Measurements from ENCODE around the gene MAPKAPK2.

The MAPKAPK2 gene

DNA sequence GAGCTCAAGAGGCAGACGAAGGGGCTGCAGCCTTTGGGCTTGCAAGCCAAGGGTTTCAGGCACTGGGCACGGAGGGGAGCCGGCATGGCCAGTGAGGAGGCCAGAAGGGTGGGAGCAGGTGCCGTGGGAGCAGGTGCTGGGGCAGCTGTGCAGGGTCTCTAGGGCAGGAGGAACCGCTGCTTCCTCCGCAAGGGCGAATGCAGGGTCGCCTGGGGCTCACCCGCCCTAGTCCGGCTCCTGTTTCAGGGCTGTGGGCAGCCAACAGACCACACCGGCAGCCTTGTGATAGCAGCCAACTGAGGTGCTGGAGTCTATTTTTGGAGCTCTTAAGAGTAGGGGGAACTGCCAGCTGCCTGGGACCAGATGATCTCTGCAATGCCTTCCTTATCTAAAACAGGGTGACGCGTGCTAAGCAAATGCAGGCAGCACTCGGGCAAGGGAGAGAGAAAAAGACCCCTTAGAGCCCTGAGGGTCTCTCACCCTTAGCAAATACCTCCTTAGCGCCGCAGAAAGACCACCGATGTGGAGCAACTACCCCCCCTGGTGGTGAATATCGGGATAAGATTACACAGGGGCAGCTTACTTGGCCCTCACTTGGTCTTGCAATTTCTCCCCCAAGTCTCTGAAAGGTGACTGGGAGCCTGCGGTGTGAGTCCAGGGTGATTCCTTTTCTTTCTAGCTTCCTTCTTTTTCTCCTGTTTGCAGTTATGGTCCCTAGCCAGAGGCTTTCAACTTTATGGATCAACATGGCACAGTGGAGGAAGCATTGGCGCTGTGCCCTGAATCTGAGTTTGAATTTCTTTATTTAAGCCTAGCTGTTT, 20.7 kb upstream of the MAPKAPK2 start:
- Histone ChIP-seq H2BK12ac (ENCODE audit: low read length) (no peak overlapping the region), H3K36me3 (replicated peaks in 1 of 2; ENCODE audit: control insufficient read depth in 2 of 2, insufficient read depth in 2 of 2, low read length in 2 of 2) (no peaks in the 10 kb centered on the region), H3K14ac (ENCODE audit: low read length) (no peak overlapping the region), H3K4me1 (ENCODE audit: control insufficient read depth in 2 of 2, insufficient read depth in 1 of 2, low read depth in 1 of 2, low read length in 2 of 2) (peaks cover 6 to 7% of the 10 kb centered on the region in 2 donors), H3K9me3 (replicated peaks in 1 of 2; ENCODE audit: control insufficient read depth in 2 of 2, insufficient read depth in 1 of 2, low read depth in 1 of 2, low read length in 2 of 2) (no peaks in the 10 kb centered on the region), H3K18ac (ENCODE audit: low read length) (peak overlapping the region; percentile 39), H2BK120ac (ENCODE audit: low read depth, low read length) (no peak overlapping the region), H2BK5ac (ENCODE audit: low read length) (no peak overlapping the region), H2AK5ac (ENCODE audit: low read depth, low read length) (peak overlapping the region; percentile 44), H3K4me3 (ENCODE audit: low read length in 2 of 2) (peak overlapping the region in 1 of 2 donors; percentile 28), H2AFZ (ENCODE audit: low read length) (peak overlapping the region; percentile 81), H3K23ac (ENCODE audit: low read depth, low read length, poor library complexity) (no peak overlapping the region), H3K27me3 (ENCODE audit: control insufficient read depth in 3 of 3, insufficient read depth in 3 of 3, low read depth in 1 of 3, low read length in 3 of 3) (peaks cover 0 to 74% (median 3%) of the 10 kb centered on the region in 3 experiments), H4K91ac (ENCODE audit: low read depth, low read length, poor library complexity) (no peak overlapping the region), H2BK15ac (ENCODE audit: low read length) (peak overlapping the region; percentile 25), H3K27ac (replicated peaks; ENCODE audit: low read length) (no peak overlapping the region), H3K4me2 (ENCODE audit: insufficient read depth, low read length, poor library complexity, severe bottlenecking) (peak overlapping the region; percentile 61), H3K79me1 (ENCODE audit: low read depth, low read length) (no peaks in the 10 kb centered on the region), H3K9ac (ENCODE audit: low read depth, low read length, poor library complexity) (peak overlapping the region; percentile 71), H4K8ac (ENCODE audit: low read depth, low read length) (no peak overlapping the region), H3K4ac (ENCODE audit: low read length) (peak overlapping the region; percentile 90)
- no CpG with 5 or more reads among the region's 20 CpGs for WGBS, 2 donors (ENCODE audit: extremely low coverage in 2 of 2, insufficient read length in 2 of 2, insufficient replicate concordance in 1 of 2)
- peak; percentile 89 for DNase-seq (ENCODE audit: low spot score)

DNA sequence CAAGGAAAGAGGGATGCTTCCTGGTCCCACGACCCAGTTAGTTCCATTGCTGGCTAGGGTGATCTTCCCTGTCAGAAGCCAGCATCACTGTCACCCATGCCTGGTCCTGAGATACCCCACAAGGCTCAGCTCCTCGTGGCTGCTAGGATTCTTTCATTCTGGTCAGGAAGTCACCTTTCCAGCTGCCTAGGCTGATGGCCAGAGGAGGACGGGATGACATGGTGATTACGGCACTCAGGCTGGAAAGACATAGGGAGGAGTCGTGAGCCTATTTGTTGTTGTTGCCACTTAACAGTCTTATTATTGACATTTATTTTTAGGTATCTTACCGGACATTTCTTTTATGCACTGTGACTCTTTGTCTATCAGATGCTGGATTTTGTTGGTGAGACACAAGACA, 20.0 kb upstream of the MAPKAPK2 start:
- no peak for DNase-seq (ENCODE audit: low spot score)
- Histone ChIP-seq H4K8ac (ENCODE audit: low read depth, low read length) (no peak overlapping the region), H2AFZ (ENCODE audit: low read length) (no peak overlapping the region), H3K23ac (ENCODE audit: low read depth, low read length, poor library complexity) (peak overlapping the region; percentile 57), H2BK120ac (ENCODE audit: low read depth, low read length) (no peak overlapping the region), H3K4me1 (ENCODE audit: control insufficient read depth in 2 of 2, insufficient read depth in 1 of 2, low read depth in 1 of 2, low read length in 2 of 2) (peaks cover 3 to 6% of the 10 kb centered on the region in 2 donors), H3K27ac (replicated peaks; ENCODE audit: low read length) (no peak overlapping the region), H4K91ac (ENCODE audit: low read depth, low read length, poor library complexity) (peak overlapping the region; percentile 22), H3K18ac (ENCODE audit: low read length) (no peak overlapping the region), H3K4me2 (ENCODE audit: insufficient read depth, low read length, poor library complexity, severe bottlenecking) (no peak overlapping the region), H2BK12ac (ENCODE audit: low read length) (no peak overlapping the region), H3K9me3 (replicated peaks in 1 of 2; ENCODE audit: control insufficient read depth in 2 of 2, insufficient read depth in 1 of 2, low read depth in 1 of 2, low read length in 2 of 2) (no peaks in the 10 kb centered on the region), H3K4me3 (ENCODE audit: low read length in 2 of 2) (no peak overlapping the region), H3K36me3 (replicated peaks in 1 of 2; ENCODE audit: control insufficient read depth in 2 of 2, insufficient read depth in 2 of 2, low read length in 2 of 2) (no peaks in the 10 kb centered on the region), H3K4ac (ENCODE audit: low read length) (peak overlapping the region; percentile 90), H2BK5ac (ENCODE audit: low read length) (peak overlapping the region; percentile 77), H3K14ac (ENCODE audit: low read length) (no peak overlapping the region), H3K27me3 (ENCODE audit: control insufficient read depth in 3 of 3, insufficient read depth in 3 of 3, low read depth in 1 of 3, low read length in 3 of 3) (peaks cover 0 to 78% (median 3%) of the 10 kb centered on the region in 3 experiments), H2AK5ac (ENCODE audit: low read depth, low read length) (peak overlapping the region; percentile 44), H3K9ac (ENCODE audit: low read depth, low read length, poor library complexity) (no peak overlapping the region), H2BK15ac (ENCODE audit: low read length) (no peak overlapping the region), H3K79me1 (ENCODE audit: low read depth, low read length) (no peaks in the 10 kb centered on the region)
- no CpG with 5 or more reads among the region's 6 CpGs for WGBS, 2 donors (ENCODE audit: extremely low coverage in 2 of 2, insufficient read length in 2 of 2, insufficient replicate concordance in 1 of 2)

DNA sequence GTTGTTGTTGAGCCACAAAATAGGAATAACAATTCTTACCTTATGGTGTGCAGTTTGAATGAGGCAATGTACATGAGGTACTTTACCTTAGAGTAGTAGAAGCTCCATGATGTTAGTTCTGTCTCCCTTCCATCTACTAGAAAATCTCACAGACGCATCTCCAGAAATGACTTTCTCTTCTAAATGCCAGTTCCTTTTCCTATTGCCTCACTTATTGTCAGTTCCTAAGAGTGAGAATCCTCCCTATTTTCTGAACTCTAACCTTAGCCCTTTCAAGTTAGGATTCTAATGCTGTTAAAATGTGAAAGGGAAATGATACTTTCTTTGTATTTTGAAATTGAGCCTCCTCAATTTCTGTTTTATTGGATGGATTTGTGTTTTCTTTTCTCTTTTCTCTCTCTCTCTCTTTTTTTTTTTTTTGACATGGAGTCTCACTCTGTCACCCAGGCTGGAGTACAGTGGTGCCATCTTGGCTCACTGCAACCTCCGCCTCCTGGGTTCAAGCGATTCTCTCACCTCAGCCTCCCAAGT, 18.6 kb upstream of the MAPKAPK2 start:
- H2AK5ac ChIP-seq (ENCODE audit: low read depth, low read length) = no peak overlapping the region
- H4K91ac ChIP-seq (ENCODE audit: low read depth, low read length, poor library complexity) = no peak overlapping the region
- H3K9ac ChIP-seq (ENCODE audit: low read depth, low read length, poor library complexity) = no peak overlapping the region
- no peak overlapping the region for H3K4me2 ChIP-seq (ENCODE audit: insufficient read depth, low read length, poor library complexity, severe bottlenecking)
- no peak overlapping the region for H2BK15ac ChIP-seq (ENCODE audit: low read length)
- DNase-seq (ENCODE audit: low spot score) = no peak
- WGBS, 2 donors (ENCODE audit: extremely low coverage in 2 of 2, insufficient read length in 2 of 2, insufficient replicate concordance in 1 of 2) = no CpG with 5 or more reads among the region's 3 CpGs
- H3K79me1 ChIP-seq (ENCODE audit: low read depth, low read length) = no peaks in the 10 kb centered on the region
- H3K36me3 ChIP-seq (replicated peaks in 1 of 2; ENCODE audit: control insufficient read depth in 2 of 2, insufficient read depth in 2 of 2, low read length in 2 of 2) = no peaks in the 10 kb centered on the region
- no peak overlapping the region for H2BK5ac ChIP-seq (ENCODE audit: low read length)
- no peak overlapping the region for H3K27ac ChIP-seq (replicated peaks; ENCODE audit: low read length)
- H3K4me3 ChIP-seq (ENCODE audit: low read length in 2 of 2) = no peak overlapping the region
- H2BK120ac ChIP-seq (ENCODE audit: low read depth, low read length) = no peak overlapping the region
- no peak overlapping the region for H2AFZ ChIP-seq (ENCODE audit: low read length)
- peaks cover 3 to 6% of the 10 kb centered on the region in 2 donors for H3K4me1 ChIP-seq (ENCODE audit: control insufficient read depth in 2 of 2, insufficient read depth in 1 of 2, low read depth in 1 of 2, low read length in 2 of 2)
- no peak overlapping the region for H4K8ac ChIP-seq (ENCODE audit: low read depth, low read length)
- H3K23ac ChIP-seq (ENCODE audit: low read depth, low read length, poor library complexity) = no peak overlapping the region
- no peaks in the 10 kb centered on the region for H3K9me3 ChIP-seq (replicated peaks in 1 of 2; ENCODE audit: control insufficient read depth in 2 of 2, insufficient read depth in 1 of 2, low read depth in 1 of 2, low read length in 2 of 2)
- H3K18ac ChIP-seq (ENCODE audit: low read length) = no peak overlapping the region
- no peak overlapping the region for H2BK12ac ChIP-seq (ENCODE audit: low read length)
- no peak overlapping the region for H3K4ac ChIP-seq (ENCODE audit: low read length)
- peaks cover 0 to 84% (median 3%) of the 10 kb centered on the region in 3 experiments for H3K27me3 ChIP-seq (ENCODE audit: control insufficient read depth in 3 of 3, insufficient read depth in 3 of 3, low read depth in 1 of 3, low read length in 3 of 3)
- no peak overlapping the region for H3K14ac ChIP-seq (ENCODE audit: low read length)

DNA sequence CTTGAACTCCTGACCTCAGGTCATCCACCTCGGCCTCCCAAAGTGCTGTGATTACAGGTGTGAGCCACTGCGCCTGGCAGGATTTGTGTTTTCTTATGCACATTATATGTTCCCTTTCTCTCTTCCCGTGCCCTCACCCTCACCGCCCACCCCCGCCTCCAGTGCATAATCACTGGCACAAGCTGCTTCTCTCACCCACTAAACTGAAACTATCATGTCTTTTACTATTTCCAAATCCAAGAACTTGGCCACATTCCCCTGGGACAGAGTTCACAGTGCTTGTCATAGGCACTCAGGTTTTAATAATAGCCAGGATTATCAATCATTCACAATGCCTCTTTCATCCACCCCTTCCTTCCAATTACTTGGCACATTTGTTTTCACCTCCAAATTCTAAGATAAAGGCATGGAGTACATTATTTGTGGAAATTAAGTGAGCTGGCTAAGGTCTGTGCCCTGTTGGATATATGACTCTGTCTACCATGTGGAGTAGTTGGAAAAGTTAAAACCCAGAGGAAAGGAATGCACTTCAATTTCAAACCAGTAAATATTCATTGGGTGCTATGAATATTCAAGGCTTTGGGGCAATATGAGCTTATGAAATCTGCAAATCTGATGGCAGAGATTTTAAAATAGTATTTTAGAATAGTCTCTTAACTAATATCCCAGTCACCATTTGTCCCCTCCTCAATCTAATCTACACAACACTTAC, 17.6 kb upstream of the MAPKAPK2 start:
- Histone ChIP-seq H3K27ac (replicated peaks; ENCODE audit: low read length) (no peak overlapping the region), H3K9ac (ENCODE audit: low read depth, low read length, poor library complexity) (no peak overlapping the region), H3K14ac (ENCODE audit: low read length) (no peak overlapping the region), H2BK15ac (ENCODE audit: low read length) (no peak overlapping the region), H3K27me3 (ENCODE audit: control insufficient read depth in 3 of 3, insufficient read depth in 3 of 3, low read depth in 1 of 3, low read length in 3 of 3) (peaks cover 0 to 79% (median 3%) of the 10 kb centered on the region in 3 experiments), H3K4me1 (ENCODE audit: control insufficient read depth in 2 of 2, insufficient read depth in 1 of 2, low read depth in 1 of 2, low read length in 2 of 2) (peaks cover 8 to 13% of the 10 kb centered on the region in 2 donors), H3K36me3 (replicated peaks in 1 of 2; ENCODE audit: control insufficient read depth in 2 of 2, insufficient read depth in 2 of 2, low read length in 2 of 2) (no peaks in the 10 kb centered on the region), H3K4ac (ENCODE audit: low read length) (no peak overlapping the region), H3K23ac (ENCODE audit: low read depth, low read length, poor library complexity) (no peak overlapping the region), H2BK5ac (ENCODE audit: low read length) (no peak overlapping the region), H2AK5ac (ENCODE audit: low read depth, low read length) (no peak overlapping the region), H4K8ac (ENCODE audit: low read depth, low read length) (no peak overlapping the region), H2BK12ac (ENCODE audit: low read length) (no peak overlapping the region), H2AFZ (ENCODE audit: low read length) (no peak overlapping the region), H4K91ac (ENCODE audit: low read depth, low read length, poor library complexity) (no peak overlapping the region), H3K4me2 (ENCODE audit: insufficient read depth, low read length, poor library complexity, severe bottlenecking) (no peak overlapping the region), H2BK120ac (ENCODE audit: low read depth, low read length) (no peak overlapping the region), H3K9me3 (replicated peaks in 1 of 2; ENCODE audit: control insufficient read depth in 2 of 2, insufficient read depth in 1 of 2, low read depth in 1 of 2, low read length in 2 of 2) (no peaks in the 10 kb centered on the region), H3K79me1 (ENCODE audit: low read depth, low read length) (no peaks in the 10 kb centered on the region), H3K4me3 (ENCODE audit: low read length in 2 of 2) (no peak overlapping the region), H3K18ac (ENCODE audit: low read length) (no peak overlapping the region)
- no peak for DNase-seq (ENCODE audit: low spot score)
- no CpG with 5 or more reads among the region's 5 CpGs for WGBS, 2 donors (ENCODE audit: extremely low coverage in 2 of 2, insufficient read length in 2 of 2, insufficient replicate concordance in 1 of 2)

Data from neuronal stem cell (in vitro differentiated cells).